Lower lobe of right lung (tissue), 2 donors: ENCODE results near the gene ARHGAP22. TPM values are rescaled to one million over a fixed set of nuclear protein-coding genes. Genes with fewer than 3 reads are reported as not detected.

ENCODE experiments used
- ATAC-seq, 2 donors: fragments of 200-7000 bp; cut with Tn5 transposase; one replicate each; pipeline ENCODE4 v1.9.1; 2020 to 2022; ENCODE audit warnings: mild to moderate bottlenecking in 2 of 2, moderate library complexity in 2 of 2
- DNase-seq: peaks from one replicate; pipeline ENCODE4 v3.0.0-alpha.2; 2020
- H3K27ac ChIP-seq: fragments of 200-600 bp; one replicate; pipeline ENCODE4 v1.8.0; 2022
- H3K27me3 ChIP-seq: fragments of 200-600 bp; one replicate; pipeline ENCODE4 v1.8.0; 2022; ENCODE audit warnings: low read depth
- H3K36me3 ChIP-seq: fragments of 200-600 bp; one replicate; pipeline ENCODE4 v1.8.0; 2022; ENCODE audit warnings: mild to moderate bottlenecking
- H3K4me1 ChIP-seq: fragments of 200-600 bp; one replicate; pipeline ENCODE4 v1.8.0; 2022
- H3K4me3 ChIP-seq: fragments of 200-600 bp; one replicate; pipeline ENCODE4 v1.8.0; 2022; ENCODE audit warnings: mild to moderate bottlenecking
- H3K9me3 ChIP-seq: fragments of 200-600 bp; one replicate; pipeline ENCODE4 v1.8.0; 2022
- intact Hi-C: fragments of 100-400 bp; cut with DNase I; formaldehyde crosslinking; loops from one replicate; pipeline ENCODE4 v1.11.0; 2022
- total RNA-seq: library from RNA; stranded (reverse); fragmentation: NEBNext Ultra II Directional; extraction: Animal tissue kit (Norgen Biotek cat#: 25700); gene quantifications from one replicate; pipeline ENCODE4 v1.2.1, GENCODE V29; 2021
- TF ChIP-seq, protein P1 (sequence below): fragments of 200-600 bp; IDR thresholded peaks from one replicate; pipeline ENCODE4 v1.8.0; 2022; ENCODE audit warnings: antibody characterized with exemption, mild to moderate bottlenecking
- donor health status: DM: no; HTN: yes; CAD: no; lungs with severe emphysema.

Gene ARHGAP22
- total RNA-seq, 1 donor from 2014 or later: 9.6 TPM

DNA sequence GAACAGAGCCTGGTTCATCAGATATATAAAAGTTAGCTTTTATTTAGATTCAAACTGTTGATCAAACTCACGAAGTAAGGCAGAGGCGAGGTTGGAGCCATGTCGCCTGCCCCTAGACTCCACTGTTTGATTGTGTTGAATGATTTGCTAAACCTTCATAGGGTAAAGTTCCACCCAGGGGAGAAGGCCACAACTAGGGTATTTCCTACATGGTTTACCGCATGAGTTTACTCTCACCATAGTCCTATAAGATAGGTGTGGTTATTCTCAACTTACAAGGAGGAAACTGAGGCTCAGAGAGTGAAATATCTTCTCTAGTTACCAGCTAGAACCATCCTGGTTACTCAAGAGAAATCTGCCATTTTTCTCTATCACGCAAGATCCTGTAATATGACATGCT, 31.8 kb downstream of the ARHGAP22 start:
- no peaks in the 10 kb centered on the region for H3K36me3 ChIP-seq
- TF ChIP-seq, protein P1, sequence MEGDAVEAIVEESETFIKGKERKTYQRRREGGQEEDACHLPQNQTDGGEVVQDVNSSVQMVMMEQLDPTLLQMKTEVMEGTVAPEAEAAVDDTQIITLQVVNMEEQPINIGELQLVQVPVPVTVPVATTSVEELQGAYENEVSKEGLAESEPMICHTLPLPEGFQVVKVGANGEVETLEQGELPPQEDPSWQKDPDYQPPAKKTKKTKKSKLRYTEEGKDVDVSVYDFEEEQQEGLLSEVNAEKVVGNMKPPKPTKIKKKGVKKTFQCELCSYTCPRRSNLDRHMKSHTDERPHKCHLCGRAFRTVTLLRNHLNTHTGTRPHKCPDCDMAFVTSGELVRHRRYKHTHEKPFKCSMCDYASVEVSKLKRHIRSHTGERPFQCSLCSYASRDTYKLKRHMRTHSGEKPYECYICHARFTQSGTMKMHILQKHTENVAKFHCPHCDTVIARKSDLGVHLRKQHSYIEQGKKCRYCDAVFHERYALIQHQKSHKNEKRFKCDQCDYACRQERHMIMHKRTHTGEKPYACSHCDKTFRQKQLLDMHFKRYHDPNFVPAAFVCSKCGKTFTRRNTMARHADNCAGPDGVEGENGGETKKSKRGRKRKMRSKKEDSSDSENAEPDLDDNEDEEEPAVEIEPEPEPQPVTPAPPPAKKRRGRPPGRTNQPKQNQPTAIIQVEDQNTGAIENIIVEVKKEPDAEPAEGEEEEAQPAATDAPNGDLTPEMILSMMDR: no peak
- intact Hi-C loops: no loop called here

DNA sequence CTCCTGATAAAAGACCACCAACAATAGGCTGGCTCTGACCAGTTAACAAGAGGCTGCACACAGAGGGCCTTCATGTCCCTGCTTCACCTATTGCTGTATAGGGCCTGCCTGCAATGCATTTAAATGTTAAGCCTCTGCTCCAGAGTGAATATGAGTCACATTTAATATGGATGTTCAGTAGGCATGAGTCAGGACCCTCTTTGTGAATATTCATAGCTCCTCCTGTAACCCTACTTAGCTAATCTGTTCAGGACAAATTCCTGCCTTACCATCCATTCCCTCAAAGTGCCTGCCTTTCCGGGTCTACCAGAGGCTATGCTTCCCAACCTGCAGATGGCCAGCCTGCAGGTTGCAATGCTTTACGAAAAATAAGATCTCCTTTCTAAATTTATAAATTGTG, 32.5 kb downstream of the ARHGAP22 start:
- no peak for DNase-seq
- Histone ChIP-seq H3K27me3 (no peaks in the 10 kb centered on the region), H3K9me3 (no peaks in the 10 kb centered on the region), H3K4me1 (no peaks in the 10 kb centered on the region), H3K4me3 (no peak overlapping the region), H3K36me3 (no peaks in the 10 kb centered on the region), H3K27ac (no peak overlapping the region)
- intact Hi-C loops: no loop called here
- no peak for ATAC-seq
- TF ChIP-seq, protein P1: no peak

More for the DNA sequence above, 31.8 kb downstream of the ARHGAP22 start:
- H3K27ac ChIP-seq: no peak overlapping the region
- H3K27me3 ChIP-seq: no peaks in the 10 kb centered on the region
- no peak for DNase-seq
- no peaks in the 10 kb centered on the region for H3K4me1 ChIP-seq
- H3K9me3 ChIP-seq: no peaks in the 10 kb centered on the region
- H3K4me3 ChIP-seq: no peak overlapping the region
- no peak for ATAC-seq

DNA sequence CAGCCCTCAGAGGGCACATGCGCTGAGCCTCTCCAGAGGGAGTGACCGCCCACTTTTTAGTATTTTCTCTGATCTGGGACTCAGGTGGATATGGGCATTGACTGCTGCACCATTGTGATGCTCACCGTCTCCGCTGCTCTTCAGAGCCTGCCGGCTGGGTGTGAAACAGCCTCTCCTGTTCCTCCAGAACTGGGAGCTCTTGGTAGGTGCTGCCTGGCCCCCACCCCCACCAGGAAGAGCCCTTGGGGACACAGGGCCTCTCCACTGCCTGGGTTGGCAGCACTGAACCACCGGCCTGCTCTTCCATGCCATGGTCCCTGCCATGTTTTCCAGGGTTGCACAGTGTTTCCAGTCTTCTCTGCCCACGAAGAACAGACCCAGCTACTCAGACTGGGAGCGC, 36.3 kb downstream of the ARHGAP22 start:
- TF ChIP-seq, protein P1: no peak
- Histone ChIP-seq H3K9me3 (no peaks in the 10 kb centered on the region), H3K4me3 (no peak overlapping the region), H3K27ac (no peak overlapping the region), H3K36me3 (no peaks in the 10 kb centered on the region), H3K4me1 (no peaks in the 10 kb centered on the region), H3K27me3 (no peaks in the 10 kb centered on the region)
- intact Hi-C loops: no loop called here
- ATAC-seq: no peak
- no peak for DNase-seq

DNA sequence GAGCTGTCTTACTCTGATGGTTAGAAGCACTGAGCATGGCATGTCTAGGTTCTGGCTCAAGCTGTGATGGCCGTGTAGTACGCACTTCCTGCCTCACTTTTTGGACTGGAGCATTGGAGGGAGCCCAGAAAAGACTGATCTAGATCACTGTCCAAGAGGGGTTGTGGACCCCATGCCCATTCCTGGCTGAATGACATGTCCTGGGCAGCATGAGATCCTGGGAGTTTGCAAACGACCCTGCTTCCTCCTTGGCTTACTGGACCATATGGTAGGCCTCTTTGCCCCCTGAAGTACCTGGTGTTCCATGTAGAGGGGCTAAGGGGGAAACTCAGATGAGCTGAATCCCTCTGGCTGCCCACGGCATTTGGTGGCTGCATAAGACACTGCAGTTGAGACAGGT, 36.7 kb downstream of the ARHGAP22 start:
- Histone ChIP-seq H3K36me3 (no peaks in the 10 kb centered on the region), H3K27me3 (no peaks in the 10 kb centered on the region), H3K9me3 (no peaks in the 10 kb centered on the region), H3K4me3 (no peak overlapping the region), H3K4me1 (no peaks in the 10 kb centered on the region), H3K27ac (no peak overlapping the region)
- TF ChIP-seq, protein P1: no peak
- intact Hi-C loops: no loop called here
- no peak for DNase-seq
- no peak for ATAC-seq

DNA sequence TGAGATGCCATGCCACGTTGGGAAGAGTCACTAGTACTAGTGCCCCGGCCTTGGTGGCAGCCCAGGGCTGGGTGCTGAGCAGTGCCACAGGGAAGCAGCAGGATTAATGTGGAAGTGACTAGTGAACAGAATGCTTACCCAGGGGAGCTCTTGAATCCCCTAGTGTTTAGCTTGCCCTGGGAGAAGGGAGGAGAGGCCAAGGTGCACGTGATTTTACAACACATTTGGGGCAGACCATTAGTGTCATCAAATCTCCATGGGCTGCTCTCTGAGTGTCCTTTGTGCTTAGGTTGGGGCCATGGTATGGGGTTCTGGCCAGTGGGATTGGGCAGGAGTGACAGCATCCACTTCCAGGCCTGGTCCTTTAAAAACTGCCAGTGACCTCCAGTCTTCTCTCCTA, 37.5 kb downstream of the ARHGAP22 start:
- ATAC-seq (no peak), DNase-seq (no peak)
- H3K4me1 ChIP-seq: no peaks in the 10 kb centered on the region
- H3K9me3 ChIP-seq: no peaks in the 10 kb centered on the region
- no peaks in the 10 kb centered on the region for H3K27me3 ChIP-seq
- no peak overlapping the region for H3K27ac ChIP-seq
- H3K4me3 ChIP-seq: no peak overlapping the region
- intact Hi-C loops: no loop called here
- no peaks in the 10 kb centered on the region for H3K36me3 ChIP-seq
- TF ChIP-seq, protein P1: no peak
